HUDEP-2 (cell line): ENCODE results near the gene TLE2.
"Not testable (repeated sequence)": the region's sequence is repeated elsewhere in the genome, so short reads cannot be mapped to it uniquely, and the experiment has no call there.

Experiments
- DNase-seq, 76 experiments: peaks; one replicate each; lab custom pipeline; 2025; ENCODE audit not compliant: unreplicated experiment in 76 of 76; lab: John Stamatoyannopoulos, UW

Gene TLE2

GRCh38 chr19:2988568-2988967 lies 40.5 kb downstream of the TLE2 start:
- no peak for DNase-seq

GRCh38 chr19:2987797-2988196 lies 41.3 kb downstream of the TLE2 start:
- no peak for DNase-seq

- DNase-seq: no peak
These were observed 42.0 kb downstream of the TLE2 start for GRCh38 chr19:2986951-2987524.

- DNase-seq: no peak
These were observed 44.9 kb downstream of the TLE2 start for GRCh38 chr19:2984215-2984528.

- no peak for DNase-seq
These were observed 45.5 kb downstream of the TLE2 start for GRCh38 chr19:2983351-2984214.

GRCh38 chr19:2982983-2983350 lies 46.1 kb downstream of the TLE2 start:
- DNase-seq: no peak

GRCh38 chr19:2982561-2982960 lies 46.5 kb downstream of the TLE2 start:
- DNase-seq: no peak

- DNase-seq: no peak
These were observed 47.2 kb downstream of the TLE2 start for GRCh38 chr19:2981898-2982297.

- DNase-seq: no peak
These were observed 50.3 kb downstream of the TLE2 start for GRCh38 chr19:2978772-2979171.

- DNase-seq: no peak
These were observed 50.8 kb downstream of the TLE2 start for GRCh38 chr19:2978166-2978767.

- peak in 49 of 76 experiments; percentile 5 to 62 (median 25) for DNase-seq
These were observed 51.3 kb downstream of the TLE2 start for GRCh38 chr19:2977746-2978138.

GRCh38 chr19:2977001-2977745 lies 51.9 kb downstream of the TLE2 start, which contains the start of gene TLE6:
Gene TLE6, plus strand, starts transcription at chr19:2977564. Its CDS starts 670 bp downstream, at chr19:2978234.
- DNase-seq: peak in 74 of 76 experiments; percentile 72 to 99 (median 96)

- DNase-seq: no peak
These were observed 52.5 kb downstream of the TLE2 start for GRCh38 chr19:2976609-2977000.

- DNase-seq: peak in 67 of 76 experiments; percentile 22 to 85 (median 55)
These were observed 54.6 kb downstream of the TLE2 start for GRCh38 chr19:2974342-2975041.

GRCh38 chr19:2973229-2973628 lies 55.9 kb downstream of the TLE2 start:
- DNase-seq: no peak

- no peak for DNase-seq
These were observed 58.8 kb downstream of the TLE2 start for GRCh38 chr19:2970201-2970835.

- no peak for DNase-seq
These were observed 60.0 kb downstream of the TLE2 start for GRCh38 chr19:2969104-2969504.

- no peak for DNase-seq
These were observed 61.1 kb downstream of the TLE2 start for GRCh38 chr19:2967972-2968371.

GRCh38 chr19:2964874-2965273 lies 64.2 kb downstream of the TLE2 start:
- no peak for DNase-seq

GRCh38 chr19:2963631-2964030 lies 65.4 kb downstream of the TLE2 start:
- not testable (repeated sequence) for DNase-seq
